H1 (cell line): ENCODE results near the gene UBE2D2.

ENCODE experiments used
- CTCF ChIP-seq, 3 experiments: IDR thresholded peaks; 1 replicate in 2 of 3; 2 replicates in 1 of 3; pipeline versions ENCODE4 v1.5.1 to v1.6.1; 2011; ENCODE audit warnings: low read length in 3 of 3, mild to moderate bottlenecking in 3 of 3, inconsistent platforms in 2 of 3, low read depth in 1 of 3, moderate library complexity in 1 of 3; ENCODE audit not compliant: insufficient read depth in 1 of 3; ENCODE audit errors: control extremely low read depth in 1 of 3
- EP300 ChIP-seq, 2 experiments: IDR thresholded peaks; 1 replicate in 1 of 2; 2 replicates in 1 of 2; pipeline ENCODE4 v1.6.1; 2011 to 2012; ENCODE audit warnings: low read depth in 2 of 2, low read length in 2 of 2, mild to moderate bottlenecking in 2 of 2, borderline replicate concordance in 1 of 2, inconsistent platforms in 1 of 2, moderate library complexity in 1 of 2
- ZNF274 ChIP-seq: IDR thresholded peaks from 2 replicates; pipeline ENCODE4 v1.7.0; 2012; ENCODE audit warnings: low read length, borderline replicate concordance; ENCODE audit errors: extremely low read depth

GRCh38 chr5:139670369-139671095 is 109.4 kb downstream of the UBE2D2 start:
- TF ChIP-seq ZNF274, result no peak
- peak in 1 of 3 experiments; percentile 50; a peak in 1 of 4 replicates for TF ChIP-seq CTCF (IDR thresholded peaks at IDR 0.05; ENCODE audit: control extremely low read depth in 1 of 3, insufficient read depth in 1 of 3, low read depth in 1 of 3, low read length in 3 of 3)
- no peak for TF ChIP-seq EP300 (IDR thresholded peaks at IDR 0.05; ENCODE audit: borderline replicate concordance in 1 of 2, low read depth in 2 of 2, low read length in 2 of 2)
